KOPT-K1 (cell line): ENCODE data around the gene CDKN1A.
"Not testable (repeated sequence)": the region's sequence is repeated elsewhere in the genome, so short reads cannot be mapped to it uniquely, and the experiment has no call there.

Source experiments
- H3K27ac ChIP-seq: fragments of 200-600 bp; sonication (generic); 2 replicates; pipeline ENCODE4 v1.5.1; 2016; ENCODE audit warnings: antibody characterized with exemption, mild to moderate bottlenecking, low read depth, low read length; ENCODE audit not compliant: poor library complexity, severe bottlenecking
- H3K36me3 ChIP-seq: fragments of 200-600 bp; sonication (generic); 2 replicates; pipeline ENCODE4 v1.5.1; 2017; ENCODE audit warnings: antibody characterized with exemption, mild to moderate bottlenecking, low read length, moderate library complexity; ENCODE audit not compliant: insufficient read depth
- H3K9me3 ChIP-seq: fragments of 200-600 bp; sonication (generic); 2 replicates; pipeline ENCODE4 v1.5.1; 2017; ENCODE audit warnings: antibody characterized with exemption, low read length, mild to moderate bottlenecking; ENCODE audit not compliant: insufficient read depth, poor library complexity, severe bottlenecking

Gene CDKN1A

DNA sequence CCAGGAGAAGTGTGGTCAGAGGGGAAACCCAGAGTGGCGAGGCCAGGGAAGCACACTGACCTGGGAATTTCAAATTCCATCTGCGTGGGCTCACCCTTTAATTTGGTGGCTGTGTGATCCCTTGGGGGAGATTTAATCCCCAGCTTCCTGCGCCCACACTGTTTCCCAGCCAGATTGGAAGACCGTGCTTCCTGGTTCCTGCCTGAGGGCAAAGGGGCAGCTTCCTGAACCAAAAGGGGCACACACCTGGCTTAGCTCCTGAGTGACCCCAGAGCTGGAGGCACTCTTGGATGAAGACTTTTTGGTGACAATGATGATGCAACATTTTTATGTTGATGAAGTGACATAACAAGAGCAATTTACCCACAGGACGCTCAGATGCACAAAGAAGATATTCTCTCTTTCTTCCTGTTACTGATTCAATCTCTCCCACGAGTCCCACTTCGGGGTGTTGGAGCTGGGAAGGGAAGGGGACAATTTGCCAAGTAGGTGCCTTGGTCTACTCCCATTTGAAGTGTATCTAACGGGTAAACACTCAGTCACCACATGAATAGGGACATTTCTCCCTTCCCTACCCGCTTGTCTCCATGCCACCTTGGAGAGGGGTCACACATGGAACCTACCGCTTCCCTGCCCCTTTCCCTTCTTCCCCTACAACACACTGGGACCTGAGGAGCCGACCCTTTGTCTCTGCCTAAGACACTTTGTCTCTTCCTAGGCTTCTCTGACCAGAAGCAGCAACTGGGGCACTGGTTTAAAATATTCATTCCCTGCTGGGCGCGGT lies 28.6 kb upstream of the CDKN1A start:
- Histone ChIP-seq H3K9me3 (no peaks in the 10 kb centered on the region), H3K36me3 (no peaks in the 10 kb centered on the region), H3K27ac (no peak overlapping the region)

DNA sequence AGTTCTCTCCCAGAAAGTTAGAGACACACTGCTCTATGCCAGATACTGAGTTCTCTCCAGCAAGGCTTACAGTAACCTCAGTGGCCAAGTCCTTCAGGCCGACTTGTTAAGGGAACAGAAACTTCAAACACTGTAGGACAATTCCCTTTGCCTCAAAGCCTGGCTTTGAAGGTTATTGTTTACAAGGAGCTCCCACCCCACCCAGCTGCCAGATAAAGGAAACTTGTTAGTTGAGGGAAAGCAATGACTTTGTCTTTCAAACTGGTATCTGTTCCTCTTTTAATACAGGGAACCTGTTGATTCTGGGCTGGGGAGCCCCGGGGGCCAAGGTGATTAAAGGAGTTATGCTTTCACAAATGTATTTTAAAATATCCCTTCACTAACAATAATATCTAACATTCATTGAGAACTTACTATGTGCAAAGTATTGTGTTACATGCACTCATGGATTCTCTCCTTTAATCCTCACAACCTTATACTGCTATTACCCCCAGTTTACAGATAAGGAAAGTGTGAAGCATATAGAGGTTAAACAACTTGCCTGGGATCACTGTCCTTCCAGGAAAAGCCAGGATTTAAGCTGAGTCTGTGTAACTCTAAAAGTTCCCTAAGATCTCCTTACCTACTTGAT lies 27.6 kb upstream of the CDKN1A start:
- H3K27ac ChIP-seq: no peak overlapping the region
- no peaks in the 10 kb centered on the region for H3K36me3 ChIP-seq
- H3K9me3 ChIP-seq: no peaks in the 10 kb centered on the region

DNA sequence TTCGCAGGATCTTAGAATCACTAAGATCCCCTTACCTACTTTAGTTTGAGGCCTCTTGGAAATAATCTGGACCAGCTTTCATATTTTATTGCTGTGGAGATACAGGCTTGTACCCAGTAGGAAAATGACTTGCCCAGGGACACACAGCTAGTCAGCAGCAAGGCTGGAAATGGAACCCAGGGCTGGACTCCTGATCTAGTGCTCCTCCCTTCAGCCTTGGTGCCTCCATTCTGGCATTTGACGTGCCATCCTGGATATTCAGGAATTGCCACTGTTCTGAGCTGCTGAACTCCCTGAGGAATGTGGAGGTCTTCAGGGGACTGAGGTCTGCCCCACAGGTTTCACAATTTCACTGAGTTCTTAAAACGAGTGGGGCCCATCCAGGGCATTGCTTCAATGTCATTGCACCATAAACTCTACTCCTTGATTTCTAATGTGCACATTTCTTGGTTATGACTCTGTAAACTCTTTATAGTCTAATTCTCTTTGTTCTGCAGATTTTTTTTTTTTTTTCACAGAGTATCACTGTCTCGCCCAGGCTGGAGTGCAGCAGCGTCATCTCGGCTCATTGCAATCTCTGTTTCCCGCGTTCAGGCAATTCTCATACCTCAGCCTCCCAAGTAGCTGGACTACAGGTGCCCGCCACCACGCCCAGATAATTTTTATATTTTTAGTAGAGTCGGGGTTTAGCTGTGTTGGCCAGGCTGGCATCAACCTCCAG lies 26.7 kb upstream of the CDKN1A start:
- no peak overlapping the region for H3K27ac ChIP-seq
- H3K36me3 ChIP-seq: no peaks in the 10 kb centered on the region
- no peaks in the 10 kb centered on the region for H3K9me3 ChIP-seq

DNA sequence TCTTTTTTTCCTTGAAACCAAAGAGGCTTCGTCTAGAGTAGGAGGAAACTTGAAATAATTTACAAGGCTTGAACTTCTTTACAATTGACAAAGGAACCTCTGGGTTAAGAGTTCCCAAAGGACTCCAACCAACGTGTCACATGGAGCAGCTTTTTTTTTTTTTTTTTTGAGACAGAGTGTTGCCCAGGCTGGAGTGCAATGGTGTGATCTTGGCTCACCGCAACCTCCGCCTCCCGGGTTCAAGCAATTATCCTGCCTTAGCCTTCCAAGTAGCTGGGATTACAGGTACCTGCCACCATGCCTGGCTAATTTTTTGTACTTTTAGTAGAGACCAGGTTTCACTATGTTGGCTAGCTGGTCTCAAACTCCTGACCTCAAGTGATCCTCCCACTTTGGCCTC lies 24.0 kb upstream of the CDKN1A start:
- H3K27ac ChIP-seq, H3K36me3 ChIP-seq, H3K9me3 ChIP-seq: not testable (repeated sequence)

DNA sequence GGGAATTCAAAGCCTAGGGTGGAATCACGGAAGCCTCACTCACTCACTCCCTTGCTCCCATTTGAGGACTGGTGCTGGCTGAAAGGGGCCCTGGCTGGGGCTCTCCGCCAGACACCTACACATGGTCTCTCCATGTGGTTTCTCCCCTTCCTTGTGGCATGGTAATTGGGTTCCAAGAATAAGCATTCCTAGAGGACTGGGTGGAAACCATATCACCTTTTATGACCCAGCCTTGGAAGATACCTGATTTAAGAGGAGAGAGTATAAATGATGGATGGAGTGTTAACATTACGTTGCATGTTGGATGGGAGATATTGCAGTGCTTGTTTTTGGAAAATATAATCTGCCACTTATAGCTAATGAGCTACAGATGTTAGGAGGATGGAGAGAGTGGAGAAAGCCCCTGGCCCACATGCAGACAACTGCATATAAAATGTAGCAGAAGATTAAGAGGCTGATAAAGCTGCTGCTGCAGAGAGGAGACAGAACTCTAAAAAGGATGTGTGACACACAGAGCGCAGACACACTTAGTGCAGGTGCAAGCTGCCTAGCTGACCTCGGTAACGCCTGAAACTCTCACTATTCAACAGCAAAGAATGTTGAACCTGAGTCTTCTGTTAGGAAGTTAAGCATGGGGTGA lies 23.3 kb upstream of the CDKN1A start:
- Histone ChIP-seq H3K36me3 (no peaks in the 10 kb centered on the region), H3K27ac (no peak overlapping the region), H3K9me3 (no peaks in the 10 kb centered on the region)

DNA sequence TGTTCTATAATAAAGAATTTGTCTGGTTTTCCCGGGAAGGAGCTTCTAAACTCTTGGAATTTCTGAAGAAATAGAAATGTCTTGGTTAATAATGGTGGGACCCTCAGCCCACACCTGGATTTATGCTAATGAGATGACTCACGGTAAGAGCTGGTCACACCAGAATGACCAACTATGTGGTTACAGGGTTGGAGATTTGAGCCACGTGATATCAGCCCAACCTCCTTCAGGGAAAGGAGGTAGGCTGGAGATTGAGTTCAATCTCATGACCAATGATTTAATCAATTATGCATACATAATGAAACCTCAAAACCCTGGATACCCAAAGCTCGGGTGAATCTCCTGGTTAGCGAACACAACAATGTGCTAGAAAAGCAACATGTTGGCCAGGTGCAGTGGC lies 22.1 kb upstream of the CDKN1A start:
- Histone ChIP-seq H3K27ac (no peak overlapping the region), H3K36me3 (no peaks in the 10 kb centered on the region), H3K9me3 (no peaks in the 10 kb centered on the region)

DNA sequence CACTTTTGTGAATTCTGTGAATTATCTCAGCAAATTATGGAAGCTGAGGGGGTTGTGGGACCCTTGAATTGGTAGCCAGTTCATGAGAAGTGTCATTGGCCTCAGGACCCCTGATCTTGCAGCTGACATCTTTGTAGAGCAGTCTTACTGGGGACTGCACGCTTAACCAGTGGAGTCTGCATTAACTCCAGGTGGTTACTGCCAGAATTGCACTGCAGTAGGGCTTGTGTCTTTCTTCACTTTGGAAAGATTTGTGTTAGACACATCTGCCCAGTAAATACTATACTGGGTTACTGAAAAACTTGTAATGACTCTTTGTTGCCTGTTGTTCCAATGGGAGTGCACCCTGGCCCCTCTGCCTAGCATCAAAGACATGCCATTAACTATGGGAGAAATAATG lies 21.2 kb upstream of the CDKN1A start:
- no peaks in the 10 kb centered on the region for H3K9me3 ChIP-seq
- no peak overlapping the region for H3K27ac ChIP-seq
- H3K36me3 ChIP-seq: no peaks in the 10 kb centered on the region

DNA sequence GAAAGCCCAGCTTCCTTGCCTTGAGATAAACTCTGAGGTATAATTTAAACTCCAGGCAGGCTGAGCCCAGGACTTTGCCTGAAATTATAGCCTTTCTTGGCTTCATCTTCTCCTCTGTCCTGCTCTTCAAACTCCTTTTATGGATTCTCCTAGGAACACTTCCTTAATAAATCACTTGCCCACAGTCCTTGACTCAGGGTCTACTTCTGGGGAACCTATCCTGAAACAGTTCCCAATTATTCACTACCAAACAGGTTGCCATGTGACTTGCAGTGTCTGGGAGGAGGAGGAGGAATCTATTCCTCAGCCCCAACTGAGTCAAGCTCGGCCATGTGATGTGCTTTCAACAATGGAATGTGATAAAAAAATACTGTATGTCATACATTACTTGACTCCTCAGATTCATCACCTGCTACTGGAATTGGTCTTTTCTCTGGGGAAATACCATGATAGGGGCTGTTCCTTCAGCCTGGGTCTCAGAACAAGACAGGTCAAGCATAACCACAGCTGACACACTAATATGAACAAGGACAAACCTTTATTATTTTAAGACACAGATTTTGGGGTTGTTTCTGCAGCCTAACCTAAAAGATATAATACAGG lies 20.5 kb upstream of the CDKN1A start:
- Histone ChIP-seq H3K36me3 (no peaks in the 10 kb centered on the region), H3K9me3 (no peaks in the 10 kb centered on the region), H3K27ac (no peak overlapping the region)

DNA sequence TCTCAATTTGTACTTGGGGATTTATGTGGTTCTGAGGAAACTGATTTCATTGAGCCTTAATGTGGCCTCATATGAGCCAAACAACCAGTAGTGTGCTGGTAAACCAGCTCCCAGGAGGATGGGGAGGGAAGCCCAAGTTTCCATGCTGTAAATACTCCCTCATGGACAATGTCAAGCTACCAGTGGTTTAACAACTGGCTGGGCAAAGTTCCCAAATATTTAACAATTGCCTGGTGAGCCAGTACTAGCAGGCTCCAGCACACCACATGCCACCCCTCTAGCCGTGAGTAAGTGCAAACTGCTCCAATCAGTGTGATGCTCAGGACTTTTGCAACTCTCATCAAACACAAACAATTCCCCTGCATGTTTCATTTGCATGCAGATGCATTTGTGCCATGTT lies 19.2 kb upstream of the CDKN1A start:
- no peaks in the 10 kb centered on the region for H3K9me3 ChIP-seq
- H3K27ac ChIP-seq: no peak overlapping the region
- H3K36me3 ChIP-seq: no peaks in the 10 kb centered on the region

DNA sequence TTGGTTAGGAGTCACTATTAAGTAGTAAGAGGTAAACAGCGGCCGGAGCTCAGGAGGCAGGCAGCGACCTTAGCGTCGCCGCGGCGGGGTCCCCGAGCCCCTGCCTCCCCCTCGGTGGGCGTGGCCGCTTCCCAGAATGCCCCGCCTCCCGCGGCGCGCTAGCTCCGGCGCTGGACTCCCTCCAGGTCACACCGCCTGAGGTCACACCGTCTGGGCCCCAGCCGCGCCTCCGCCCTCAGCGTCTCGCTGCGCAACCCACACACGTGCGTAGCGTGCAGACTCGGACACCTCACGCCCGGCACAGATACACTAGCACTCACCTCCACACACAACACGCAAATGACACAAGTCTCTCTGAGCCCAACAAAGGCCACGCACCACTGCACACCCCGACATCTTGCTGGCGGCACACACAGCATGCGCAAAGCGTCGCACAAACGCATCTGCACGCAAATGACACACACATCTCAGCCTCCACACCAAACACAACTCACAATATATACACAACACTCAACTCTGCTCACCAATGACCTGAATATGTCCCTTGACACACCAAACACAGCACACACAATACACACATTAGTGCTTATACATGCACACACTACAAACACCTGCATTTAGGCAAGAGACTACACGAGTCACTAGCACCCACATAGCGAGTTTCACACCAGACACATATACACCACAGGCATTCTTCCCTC lies 17.6 kb upstream of the CDKN1A start:
- Histone ChIP-seq H3K9me3 (no peaks in the 10 kb centered on the region), H3K36me3 (no peaks in the 10 kb centered on the region), H3K27ac (no peak overlapping the region)

DNA sequence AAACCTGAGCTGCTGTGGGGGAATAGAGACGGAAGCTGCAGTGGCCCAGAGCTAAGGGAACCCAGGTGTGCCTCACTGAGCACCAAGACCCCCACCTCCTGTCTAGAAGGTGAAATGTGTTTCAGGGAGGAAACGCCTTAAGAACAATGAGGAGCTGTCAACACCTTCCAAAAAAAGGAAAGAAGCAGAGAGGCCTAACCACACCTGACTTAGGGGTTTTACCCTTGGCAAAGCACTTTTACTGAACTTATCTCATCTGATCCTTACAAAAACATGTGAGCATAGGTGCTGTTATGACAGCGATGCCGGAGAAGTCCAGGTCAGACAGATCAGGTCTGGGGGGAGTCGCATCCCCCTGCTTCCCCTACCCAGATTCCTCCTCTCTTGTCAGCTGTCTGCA lies 16.1 kb upstream of the CDKN1A start:
- Histone ChIP-seq H3K9me3 (no peaks in the 10 kb centered on the region), H3K27ac (no peak overlapping the region), H3K36me3 (no peaks in the 10 kb centered on the region)

DNA sequence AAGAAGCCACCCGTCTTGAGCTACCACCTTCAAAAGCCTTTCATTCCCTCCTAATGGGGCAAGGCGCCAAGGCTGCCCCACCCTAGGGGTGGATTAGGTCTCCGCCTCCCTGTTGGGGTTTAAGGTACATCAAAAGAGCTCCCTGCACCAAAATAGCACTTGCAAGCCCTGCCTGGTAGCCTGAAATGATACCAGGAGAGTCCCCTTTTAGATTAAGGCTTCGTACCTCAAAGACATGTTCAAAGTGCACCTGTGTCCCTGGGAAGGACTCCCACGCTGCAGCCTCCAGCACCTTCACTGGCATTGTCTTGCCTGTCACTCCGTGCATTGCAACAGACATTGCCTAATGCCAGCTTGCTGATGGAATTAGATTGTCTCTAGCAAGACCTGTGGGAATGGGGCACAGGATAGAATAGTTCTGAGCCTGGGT lies 15.7 kb upstream of the CDKN1A start:
- H3K27ac ChIP-seq: no peak overlapping the region
- H3K36me3 ChIP-seq: no peaks in the 10 kb centered on the region
- no peaks in the 10 kb centered on the region for H3K9me3 ChIP-seq

DNA sequence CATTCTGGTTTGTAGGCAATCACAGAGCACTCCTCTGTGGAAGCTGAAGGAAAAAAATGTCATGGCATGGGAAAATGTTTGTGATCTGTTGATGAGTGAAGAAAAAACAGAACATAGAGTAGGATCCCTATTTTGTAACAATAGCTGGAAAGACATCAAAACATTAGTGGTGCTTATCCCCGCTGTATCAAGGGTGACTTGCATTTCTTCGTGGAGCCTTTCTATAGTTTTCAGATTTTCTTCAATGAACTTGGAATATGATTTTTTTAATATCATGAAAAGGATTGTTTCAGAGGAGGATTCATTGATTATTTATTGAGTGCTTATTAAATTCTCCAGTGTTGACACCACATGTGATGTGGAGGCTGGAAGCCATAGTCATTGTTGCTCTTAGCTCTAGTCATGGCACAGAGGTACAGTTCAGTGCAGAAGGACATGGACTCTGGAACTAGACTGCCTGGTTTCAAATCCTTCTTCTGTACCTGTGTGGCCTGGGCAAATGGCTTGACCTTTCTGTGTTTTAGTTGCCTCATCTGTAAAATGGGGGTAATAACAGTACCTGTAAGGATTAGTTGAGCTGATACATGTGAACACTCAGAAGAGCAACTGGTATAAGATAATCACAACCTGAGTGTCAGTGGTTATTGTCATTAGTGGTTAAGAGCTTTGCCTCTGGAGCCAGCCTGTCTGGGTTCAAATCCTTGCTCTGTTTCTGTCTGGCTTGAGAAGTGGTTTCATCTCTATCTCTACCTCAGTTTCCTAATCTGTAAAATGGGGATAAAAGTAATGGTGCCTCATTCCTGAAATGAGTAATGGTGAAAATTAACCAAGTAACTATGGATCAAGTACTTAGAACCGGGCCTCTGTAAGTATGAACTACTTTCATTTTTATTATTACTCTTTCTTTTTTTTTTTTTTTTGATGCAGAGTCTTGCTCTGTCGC lies 14.7 kb upstream of the CDKN1A start:
- Histone ChIP-seq H3K27ac (no peak overlapping the region), H3K36me3 (no peaks in the 10 kb centered on the region), H3K9me3 (no peaks in the 10 kb centered on the region)

DNA sequence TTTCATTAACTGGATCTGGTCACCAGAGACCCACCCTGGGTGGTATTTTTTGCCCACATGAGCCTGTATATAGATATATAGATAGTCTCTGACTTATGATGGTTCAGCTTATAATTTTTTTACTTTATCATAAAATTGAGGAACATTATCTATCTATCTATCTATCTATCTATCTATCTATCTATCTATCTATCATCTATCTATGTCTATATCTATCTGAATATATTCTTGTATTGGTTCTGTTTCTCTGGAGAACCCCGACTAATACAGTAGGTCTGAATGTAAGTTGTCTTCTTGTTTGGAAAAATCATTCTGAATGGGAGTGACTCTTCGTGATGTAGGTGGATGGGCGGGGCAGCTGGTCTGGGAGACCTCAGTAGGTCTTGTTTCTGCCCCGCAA lies 13.3 kb upstream of the CDKN1A start:
- H3K9me3 ChIP-seq: no peaks in the 10 kb centered on the region
- no peaks in the 10 kb centered on the region for H3K36me3 ChIP-seq
- H3K27ac ChIP-seq: no peak overlapping the region
